HG02938 (cell line): Measurements from ENCODE around the gene PPP1R37.

Source experiments
- ATAC-seq: cut with Tn5 transposase; IDR thresholded peaks from one replicate; pipeline ENCODE4 v1.9.1; 2021; ENCODE audit warnings: mild to moderate bottlenecking, moderate library complexity; ENCODE audit not compliant: unreplicated experiment

Gene PPP1R37

DNA sequence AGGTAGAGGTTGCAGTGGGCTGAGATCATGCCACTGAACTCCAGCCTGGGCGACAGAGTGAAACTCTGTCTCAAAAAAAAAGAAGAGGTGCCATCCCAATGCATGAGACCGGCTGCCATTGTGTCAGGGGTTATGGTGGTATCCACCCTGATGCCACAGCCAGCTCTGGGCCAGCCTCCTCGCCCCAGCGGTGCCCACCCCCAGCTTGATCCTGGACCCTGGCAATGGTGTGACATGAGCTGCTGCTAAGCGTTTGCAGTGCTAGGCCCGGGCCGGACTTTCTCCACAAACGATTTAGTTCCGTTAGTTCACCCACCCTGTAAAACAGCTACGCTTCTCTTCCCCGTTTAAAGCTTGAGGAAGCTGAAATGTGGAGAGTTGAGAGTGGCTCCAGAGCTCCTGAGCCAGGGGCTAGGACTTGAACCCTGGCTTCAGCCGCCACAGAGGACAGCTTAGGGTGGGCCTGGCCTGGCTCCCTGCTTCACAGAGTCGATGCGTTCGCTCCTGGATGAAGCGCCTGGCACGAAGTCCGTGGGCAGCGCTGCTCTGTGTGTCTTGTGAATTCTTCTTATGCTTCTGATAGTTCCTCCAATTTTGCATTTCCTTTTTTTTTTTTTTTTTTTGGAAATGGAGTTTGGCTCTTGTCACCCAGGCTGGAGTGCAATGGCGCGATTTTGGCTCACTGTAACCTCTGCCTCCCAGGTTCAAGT lies 42.4 kb downstream of the PPP1R37 start:
- no peak for ATAC-seq

DNA sequence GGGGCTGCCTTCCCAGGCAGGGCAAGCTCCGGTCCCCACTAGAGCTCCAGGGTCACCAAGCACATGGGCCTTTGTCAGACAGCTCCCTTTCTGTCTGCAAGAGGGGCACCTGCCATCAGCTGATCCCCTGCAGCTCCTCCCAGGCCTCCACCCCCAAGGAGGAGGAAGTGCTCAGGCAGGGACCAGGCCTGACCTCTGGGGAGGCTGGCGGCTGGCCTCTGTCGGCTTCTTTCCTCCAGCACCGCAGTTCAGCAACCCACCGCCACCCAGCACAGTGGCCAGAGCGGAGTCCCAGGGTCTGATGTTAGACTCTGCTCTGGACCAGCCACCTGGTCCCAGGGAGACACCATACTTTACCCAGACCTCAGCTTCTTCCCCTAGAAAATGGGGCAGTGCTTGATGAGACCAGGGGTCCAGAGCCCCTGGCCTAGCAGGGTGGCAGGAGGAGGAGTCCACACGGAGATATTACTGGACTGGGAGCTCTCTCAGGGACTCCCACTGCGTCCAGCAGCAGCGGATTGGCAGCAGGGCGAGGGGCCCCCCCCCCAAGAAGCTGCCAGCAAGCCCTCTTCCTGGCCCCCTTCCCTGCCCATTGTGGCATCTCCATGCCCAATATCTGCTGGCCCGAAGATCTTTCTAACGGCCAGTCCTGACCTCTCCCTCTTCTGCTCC lies 43.7 kb downstream of the PPP1R37 start:
- no peak for ATAC-seq

DNA sequence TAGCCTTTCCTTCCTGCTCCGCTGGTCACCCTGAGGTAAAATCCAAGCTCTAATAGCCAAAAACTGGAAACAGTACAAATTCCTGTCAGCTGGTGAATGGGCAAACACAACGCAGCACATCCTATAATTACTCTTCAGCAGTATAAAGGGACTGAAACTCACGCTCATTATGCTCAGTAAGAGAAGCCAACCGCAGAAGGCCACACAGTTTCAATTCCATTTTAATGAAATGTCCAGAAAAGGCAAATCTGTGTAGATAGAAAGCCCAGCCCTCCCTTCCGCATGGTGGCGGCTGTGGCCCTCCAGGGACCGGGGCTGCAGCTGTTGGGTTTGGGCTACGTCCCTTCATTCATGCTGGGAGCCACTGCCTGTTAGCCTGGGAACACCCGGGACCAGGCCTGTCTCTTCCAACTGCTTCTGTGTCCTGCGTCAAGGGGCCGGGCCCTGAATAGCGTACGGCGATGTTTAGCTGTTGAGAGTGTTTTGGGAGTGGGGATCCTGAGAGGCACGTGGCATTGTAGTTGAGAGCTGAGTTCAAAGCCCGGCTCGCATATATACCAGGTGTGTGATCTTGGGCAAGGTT lies 44.3 kb downstream of the PPP1R37 start:
- ATAC-seq = no peak

DNA sequence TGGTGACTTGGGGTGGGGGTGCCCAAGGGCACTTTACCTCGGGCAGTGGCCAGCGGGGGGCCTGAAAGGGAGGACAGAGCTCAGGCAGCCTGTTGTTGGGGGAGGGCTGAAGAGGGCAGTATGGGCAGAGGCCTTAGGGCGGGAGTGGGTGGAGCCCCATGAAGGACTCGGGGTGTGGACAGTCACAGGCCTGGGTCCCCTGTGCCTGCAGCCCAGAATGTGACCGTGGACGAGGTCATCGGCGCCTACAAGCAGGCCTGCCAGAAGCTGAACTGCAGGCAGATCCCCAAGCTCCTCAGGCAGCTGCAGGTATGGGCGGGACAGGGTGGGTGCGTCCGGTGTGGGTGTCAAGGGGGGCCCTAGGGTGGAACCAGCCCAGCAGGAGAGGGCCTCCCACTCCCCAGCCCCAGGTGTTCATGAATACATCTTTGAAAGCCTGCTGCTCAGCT lies 45.3 kb downstream of the PPP1R37 start:
- no peak for ATAC-seq

DNA sequence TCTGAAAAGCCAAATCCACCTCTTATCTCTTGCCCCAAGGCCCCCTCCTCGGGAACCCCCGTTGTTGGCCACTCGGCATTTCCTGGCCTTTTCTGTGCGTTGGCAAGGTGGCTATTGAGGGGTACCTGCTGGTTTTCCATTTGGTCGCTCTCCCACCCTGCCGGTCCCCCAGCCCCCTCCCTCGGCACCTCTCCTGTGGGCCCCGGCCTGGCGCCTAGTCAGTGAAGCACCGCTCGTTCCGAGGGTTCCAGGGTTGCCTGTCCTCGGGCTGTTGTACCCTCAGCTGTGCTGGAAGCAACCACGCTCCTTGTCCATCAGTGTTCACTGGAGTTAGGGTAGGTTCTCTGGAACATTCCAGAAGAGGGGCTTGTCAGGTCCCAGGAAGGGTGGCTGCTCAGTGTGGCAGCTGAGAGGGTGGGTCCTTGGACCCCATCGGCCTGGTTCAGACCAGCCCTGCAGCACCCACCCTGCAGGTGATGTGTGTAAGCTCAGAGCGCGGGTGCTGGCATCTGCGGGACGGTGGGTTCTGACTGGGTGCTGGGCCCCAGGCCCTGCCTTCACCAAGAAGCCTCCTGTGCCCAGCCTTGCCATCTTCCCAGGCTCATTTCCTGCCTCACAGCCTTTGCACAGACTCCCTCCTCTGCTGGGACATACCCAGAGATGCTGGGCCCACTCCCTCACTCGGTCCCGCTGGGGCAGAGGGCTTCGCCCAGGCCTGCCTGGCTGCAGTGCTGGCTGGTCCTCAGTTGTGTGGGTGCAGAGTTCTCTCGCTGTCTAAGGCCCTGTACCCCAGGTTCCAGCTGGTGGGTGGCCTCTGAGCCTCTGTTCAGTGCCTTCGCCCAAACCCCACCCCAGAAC lies 46.5 kb downstream of the PPP1R37 start:
- ATAC-seq = no peak

DNA sequence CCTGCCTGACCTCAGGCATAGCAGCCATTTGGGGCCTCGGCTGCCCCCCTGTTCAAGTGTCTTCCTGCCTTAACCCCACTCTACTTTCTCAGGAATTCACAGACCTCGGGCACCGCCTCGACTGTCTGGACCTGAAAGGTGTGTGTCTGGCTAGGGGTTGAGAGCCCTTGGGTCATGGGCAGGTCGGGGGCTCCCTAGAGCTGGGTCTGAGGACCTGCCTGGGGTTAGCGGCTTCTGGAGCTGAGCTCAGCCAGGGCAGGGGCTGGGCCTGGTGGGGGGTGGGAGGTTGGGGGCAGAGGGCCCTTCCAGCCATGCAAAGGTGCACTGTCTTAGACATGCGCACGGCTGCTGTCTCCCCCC lies 47.1 kb downstream of the PPP1R37 start:
- no peak for ATAC-seq

DNA sequence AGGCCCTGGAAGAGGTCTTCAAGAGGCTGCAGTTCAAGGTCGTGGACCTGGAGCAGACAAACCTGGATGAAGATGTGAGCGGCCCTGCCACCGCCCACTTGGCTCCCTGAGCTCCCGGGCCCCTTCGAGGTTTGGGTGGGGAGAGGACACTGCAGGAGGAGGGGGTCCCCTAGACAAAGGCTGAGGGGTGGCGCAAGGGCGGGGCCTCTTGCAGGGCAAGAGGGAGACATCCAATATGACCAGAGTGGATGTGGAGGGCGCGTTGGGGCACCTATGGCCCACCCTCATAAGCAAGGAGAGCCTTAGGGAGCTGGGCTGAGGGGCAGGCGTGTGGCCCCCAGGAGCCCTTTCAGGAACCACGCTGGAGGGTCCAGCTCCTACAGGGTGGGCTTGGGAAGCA lies 47.6 kb downstream of the PPP1R37 start:
- no peak for ATAC-seq

DNA sequence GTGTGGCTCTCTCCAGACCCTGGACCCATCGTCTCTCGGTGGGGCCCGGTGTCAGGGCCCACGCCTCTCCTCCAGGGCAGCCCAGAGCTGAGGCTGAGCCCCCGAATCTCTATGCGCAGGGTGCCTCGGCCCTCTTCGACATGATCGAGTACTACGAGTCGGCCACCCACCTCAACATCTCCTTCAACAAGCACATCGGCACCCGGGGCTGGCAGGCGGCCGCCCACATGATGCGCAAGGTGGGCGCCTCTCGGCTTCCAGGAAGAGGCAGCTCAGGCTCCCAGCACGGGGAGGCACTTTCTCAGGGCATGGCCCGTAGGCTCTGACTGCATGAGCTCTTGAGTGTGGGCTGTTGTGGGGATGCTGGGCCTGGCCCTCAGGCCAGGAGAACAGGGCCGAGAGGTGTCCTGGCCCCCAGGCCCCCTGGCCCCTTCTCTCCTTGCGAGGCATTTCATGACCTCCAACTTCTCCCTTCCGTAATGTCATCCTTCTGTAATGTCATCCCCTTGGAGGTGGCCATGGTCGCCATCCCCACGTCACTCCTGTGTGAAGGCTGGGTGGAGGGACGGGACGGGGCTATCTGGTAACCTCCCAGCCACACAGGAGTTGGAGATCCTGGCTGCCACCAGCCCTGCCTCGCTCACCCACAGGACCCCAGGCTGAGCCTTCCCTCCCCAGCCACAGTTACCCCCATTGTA lies 48.4 kb downstream of the PPP1R37 start:
- no peak for ATAC-seq

DNA sequence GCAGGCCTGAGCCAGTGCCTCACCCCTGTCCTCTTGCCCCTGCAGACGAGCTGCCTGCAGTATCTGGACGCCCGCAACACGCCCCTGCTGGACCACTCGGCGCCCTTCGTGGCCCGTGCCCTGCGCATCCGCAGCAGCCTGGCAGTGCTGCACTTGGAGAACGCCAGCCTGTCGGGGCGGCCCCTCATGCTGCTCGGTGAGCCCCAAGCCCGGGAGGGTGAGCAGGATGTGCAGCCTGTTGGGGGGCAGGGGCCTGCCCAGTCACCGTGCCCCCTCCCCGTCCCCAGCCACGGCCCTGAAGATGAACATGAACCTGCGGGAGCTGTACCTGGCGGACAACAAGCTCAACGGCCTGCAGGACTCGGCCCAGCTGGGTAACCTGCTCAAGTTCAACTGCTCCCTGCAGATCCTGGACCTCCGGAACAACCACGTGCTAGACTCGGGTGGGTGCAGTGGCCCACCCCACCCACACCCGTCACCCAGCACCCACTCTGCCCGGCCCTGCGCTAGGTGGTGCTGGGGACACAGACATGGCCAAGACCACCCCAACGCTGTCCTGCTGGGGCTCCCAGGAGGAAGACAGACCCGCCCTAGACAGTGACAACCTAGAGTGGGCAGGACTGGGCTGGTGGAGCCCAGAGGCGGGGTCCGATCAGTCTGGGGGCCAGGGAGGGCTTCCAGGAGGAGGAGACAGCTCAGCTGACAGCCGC lies 49.2 kb downstream of the PPP1R37 start:
- no peak for ATAC-seq

DNA sequence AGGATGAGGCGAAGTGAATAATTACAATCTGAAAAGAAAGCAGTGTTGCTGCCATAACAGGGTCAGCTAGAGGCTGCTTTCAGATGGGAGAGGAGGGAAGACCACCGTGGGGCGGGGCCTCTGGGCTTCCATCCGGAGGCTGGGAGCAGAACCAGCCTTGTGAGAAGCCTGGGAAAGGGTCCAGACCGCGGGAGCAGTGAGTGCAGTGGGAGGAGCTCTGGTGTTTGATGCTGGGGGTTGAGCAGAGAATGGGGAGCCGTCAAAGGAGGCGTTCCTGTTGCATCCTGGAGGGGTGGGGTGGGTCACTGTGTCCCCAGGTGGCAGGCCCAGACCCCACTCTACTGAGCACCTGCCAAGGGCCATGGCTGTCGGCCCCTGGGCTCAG lies 49.7 kb downstream of the PPP1R37 start:
- no peak for ATAC-seq

DNA sequence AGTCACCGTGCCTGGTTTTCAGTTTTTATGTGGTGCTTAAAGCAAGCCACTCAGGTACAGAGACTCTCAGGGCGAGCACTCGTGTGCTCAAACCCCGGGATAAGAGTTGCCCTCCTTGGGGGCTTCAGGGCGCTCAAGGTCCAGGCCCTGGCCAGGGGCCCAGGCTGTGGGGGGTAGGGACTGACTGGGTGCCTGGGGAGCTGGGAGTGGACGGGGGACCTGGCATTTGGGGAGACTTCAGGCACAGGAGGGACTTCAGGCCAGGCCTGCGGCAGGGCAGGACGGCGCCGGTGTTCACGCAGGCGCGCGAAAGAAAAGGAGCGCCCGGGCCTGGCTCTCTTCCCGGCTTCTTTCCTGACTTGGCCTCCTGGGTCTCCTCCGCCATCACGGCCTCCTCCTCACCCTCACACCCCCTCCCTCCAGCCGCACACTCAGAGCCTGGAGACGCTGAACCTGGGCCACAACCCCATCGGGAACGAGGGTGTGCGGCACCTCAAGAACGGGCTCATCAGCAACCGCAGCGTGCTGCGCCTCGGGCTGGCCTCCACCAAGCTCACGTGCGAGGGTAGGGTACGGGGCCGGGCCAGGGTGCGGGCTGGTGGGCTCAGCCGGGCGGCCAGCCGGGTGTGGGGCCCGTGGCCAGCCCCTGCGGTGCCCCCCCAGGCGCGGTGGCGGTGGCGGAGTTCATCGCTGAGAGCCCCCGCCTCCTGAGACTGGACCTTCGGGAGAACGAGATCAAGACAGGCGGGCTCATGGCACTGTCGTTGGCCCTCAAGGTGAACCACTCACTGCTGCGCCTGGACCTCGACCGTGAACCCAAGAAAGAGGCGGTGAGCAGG lies 51.7 kb downstream of the PPP1R37 start:
- ATAC-seq = no peak

DNA sequence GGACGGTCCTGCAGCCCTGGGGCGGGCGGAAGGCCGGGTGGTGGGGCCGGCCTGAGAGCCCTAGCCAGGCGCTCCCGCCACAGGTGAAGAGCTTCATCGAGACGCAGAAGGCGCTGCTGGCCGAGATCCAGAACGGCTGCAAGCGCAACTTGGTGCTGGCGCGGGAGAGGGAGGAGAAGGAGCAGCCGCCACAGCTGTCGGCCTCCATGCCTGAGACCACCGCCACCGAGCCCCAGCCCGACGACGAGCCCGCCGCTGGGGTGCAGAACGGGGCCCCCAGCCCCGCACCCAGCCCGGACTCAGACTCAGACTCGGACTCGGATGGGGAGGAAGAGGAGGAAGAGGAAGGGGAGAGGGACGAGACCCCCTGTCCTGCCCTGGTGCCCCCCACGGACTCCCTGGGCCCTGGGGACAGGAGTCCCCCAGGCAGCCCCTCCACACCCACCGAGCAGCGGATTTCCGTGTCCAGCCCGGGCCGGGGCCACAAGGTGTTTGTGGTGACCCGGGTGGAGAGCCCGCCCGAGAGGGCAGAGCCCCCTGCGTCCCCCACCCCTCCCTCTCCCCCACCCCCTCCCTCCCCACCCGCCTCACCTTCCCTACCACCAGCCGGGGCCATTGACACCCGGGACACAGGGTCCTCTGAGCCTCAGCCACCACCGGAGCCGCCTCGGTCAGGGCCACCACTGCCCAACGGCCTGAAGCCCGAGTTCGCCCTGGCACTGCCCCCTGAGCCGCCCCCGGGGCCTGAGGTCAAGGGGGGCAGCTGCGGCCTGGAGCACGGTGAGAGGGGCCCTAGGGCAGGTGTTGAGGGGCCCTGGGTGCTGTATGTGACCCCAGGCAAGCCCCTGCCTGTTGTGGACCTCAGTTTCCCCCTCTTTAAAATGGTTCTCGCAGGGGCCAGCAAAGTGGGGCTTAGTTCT lies 52.6 kb downstream of the PPP1R37 start:
- ATAC-seq = no peak

DNA sequence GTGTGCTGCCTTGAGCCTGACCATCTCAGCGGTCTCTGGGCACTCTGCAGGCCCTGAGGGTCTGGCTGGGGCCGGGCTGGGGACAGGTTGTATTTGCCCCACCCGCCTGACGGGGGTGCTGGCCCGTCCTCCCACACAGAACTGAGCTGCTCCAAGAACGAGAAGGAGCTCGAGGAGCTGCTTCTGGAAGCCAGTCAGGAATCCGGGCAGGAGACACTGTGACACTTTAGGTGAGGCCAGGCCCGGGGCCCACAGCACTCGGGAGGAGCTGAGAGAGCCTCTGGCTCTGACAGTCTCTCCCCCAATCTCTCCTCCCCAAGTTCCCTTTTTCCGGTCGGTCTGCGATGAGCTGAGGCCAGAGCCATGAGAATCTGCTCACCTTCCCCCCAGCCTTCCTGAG lies 53.3 kb downstream of the PPP1R37 start:
- ATAC-seq = no peak

DNA sequence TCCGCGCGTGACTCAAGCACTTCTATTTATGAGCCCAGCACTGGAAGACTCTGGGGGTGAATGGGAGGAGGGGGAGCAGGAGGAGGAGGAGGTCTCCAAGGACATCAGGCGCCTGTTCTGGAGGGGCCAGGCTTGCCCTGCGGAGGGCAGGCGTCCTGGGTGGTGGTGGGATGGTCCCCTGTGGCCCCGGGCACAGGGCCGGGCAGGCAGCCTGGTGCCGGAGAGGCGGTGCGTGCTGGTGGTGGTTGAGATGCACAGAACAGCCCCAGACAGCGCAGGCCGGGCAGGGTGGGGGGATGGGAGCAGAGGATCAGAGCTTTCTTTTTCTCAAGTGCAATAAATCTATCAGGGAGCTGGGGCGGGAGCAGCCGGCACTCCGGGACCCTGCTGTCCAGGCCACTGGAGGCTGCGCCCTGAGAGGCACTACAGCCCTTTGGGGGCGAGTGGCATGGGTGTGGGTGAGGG lies 53.8 kb downstream of the PPP1R37 start:
- no peak for ATAC-seq

DNA sequence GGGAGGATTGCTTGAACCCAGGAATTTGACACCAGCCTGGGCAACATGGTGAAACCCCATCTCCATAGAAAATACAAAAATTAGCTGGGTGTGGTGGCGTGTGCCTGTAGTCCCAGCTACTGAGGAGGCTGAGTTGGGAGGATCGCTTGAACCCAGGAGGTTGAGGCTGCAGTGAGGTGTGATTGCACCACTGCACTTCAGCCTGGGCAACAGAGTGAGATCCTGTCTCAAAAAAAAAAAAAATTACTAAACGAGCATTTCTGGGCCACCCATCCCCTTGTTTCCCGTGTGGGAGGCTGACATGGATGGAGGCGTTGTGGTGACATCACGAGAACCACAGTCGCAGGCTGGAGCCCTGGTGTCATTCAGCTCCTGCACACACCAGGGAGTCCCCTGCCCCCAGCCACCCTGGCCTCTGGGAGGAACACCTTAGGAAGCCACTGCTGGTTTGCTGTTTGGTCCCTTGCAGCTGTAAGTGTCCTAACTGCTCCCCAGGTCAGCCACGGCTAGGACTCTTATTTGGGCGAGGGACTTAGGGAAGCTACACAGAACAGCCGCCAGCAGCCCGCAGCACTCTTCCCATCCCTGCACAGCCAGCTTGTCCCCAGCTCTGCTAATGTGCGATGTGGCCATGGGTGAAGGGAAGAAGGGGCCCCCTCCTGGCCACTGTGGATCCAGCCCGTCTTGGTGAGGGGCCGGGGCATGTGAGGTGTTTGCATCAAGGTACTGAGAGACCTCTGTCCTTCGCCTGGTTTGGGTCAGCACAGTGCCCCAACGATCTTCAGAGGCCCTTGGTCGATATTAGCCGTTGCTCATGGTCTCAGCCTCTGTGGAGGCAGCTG lies 55.1 kb downstream of the PPP1R37 start:
- ATAC-seq = no peak

DNA sequence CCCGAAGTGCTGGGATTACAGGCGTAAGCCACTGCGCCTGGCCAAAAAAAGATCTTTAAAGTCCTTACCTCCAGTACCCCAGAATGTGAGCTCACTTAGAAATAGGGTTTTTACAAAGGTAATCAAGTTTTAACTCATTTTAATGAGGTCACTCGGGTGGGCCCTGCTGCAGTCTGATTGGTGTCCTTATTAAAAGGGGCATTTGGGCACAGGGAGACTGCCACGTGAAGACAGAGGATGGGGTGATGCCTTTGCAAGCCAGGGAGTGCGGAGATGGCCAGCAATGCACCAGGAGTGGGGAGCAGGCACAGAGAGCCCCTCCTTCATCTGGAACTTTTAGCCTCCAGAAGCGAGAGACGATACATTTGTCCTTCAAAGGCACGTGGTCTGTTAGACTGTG lies 56.1 kb downstream of the PPP1R37 start:
- no peak for ATAC-seq

DNA sequence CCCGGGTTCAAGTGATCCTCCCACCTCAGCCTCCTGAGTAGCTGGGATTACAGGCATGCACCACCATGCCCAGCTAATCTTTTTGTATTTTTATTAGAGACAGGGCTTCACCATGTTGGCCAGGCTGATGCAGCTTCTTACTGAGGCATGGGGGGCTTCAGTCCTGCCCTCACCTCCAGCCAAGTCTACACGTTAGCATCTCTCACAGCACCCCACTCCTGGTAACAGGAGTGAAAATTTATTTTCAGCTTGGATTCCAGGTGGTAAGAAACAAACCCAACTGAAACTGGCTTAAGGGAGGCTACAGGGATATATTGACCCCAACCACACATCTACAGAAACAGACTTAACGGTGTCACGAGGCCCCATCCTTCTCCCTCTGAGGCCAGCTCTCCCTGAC lies 57.2 kb downstream of the PPP1R37 start:
- ATAC-seq = no peak
